Hepatocyte (in vitro differentiated cells): Measurements from ENCODE around the gene TAOK3.

Experiments
- CTCF ChIP-seq: fragments of 200-600 bp; sonication (generic); IDR thresholded peaks from 2 replicates; pipeline ENCODE4 v1.5.1; 2016; ENCODE audit warnings: antibody characterized with exemption, mild to moderate bottlenecking; ENCODE audit not compliant: poor library complexity
- EZH2phosphoT487 ChIP-seq: fragments of 200-600 bp; sonication (generic); IDR thresholded peaks from one replicate; pipeline ENCODE4 v1.6.1; 2018; ENCODE audit warnings: antibody characterized with exemption, mild to moderate bottlenecking, low read depth, moderate library complexity; ENCODE audit not compliant: unreplicated experiment, severe bottlenecking

GRCh38 chr12:118302053-118302452 is 70.7 kb downstream of the TAOK3 start:
- TF ChIP-seq EZH2phosphoT487 (no peak), CTCF (no peak)
